ENCODE data around the gene CELA1.

DNA sequence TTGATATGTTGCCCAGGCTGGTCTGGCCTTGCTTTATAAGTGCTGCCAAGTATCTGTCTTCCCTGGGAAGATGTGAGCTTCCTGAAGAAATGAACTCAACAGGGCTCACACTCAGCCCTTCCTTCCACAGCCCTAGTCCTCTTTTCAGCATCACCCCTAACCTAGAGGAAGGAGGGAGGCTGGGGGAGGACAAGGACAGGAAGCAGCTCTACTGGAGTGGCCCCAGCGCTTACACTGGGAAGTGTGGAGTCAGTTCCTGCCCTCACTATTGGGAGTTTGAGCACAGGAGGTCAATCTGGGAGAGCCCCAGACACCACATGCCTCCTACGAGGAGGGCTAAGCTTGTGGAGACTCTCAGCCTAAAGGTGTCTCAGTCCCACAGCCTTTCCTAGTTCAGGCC, 27.9 kb upstream of the CELA1 start:
- TF ChIP-seq, protein P1, sequence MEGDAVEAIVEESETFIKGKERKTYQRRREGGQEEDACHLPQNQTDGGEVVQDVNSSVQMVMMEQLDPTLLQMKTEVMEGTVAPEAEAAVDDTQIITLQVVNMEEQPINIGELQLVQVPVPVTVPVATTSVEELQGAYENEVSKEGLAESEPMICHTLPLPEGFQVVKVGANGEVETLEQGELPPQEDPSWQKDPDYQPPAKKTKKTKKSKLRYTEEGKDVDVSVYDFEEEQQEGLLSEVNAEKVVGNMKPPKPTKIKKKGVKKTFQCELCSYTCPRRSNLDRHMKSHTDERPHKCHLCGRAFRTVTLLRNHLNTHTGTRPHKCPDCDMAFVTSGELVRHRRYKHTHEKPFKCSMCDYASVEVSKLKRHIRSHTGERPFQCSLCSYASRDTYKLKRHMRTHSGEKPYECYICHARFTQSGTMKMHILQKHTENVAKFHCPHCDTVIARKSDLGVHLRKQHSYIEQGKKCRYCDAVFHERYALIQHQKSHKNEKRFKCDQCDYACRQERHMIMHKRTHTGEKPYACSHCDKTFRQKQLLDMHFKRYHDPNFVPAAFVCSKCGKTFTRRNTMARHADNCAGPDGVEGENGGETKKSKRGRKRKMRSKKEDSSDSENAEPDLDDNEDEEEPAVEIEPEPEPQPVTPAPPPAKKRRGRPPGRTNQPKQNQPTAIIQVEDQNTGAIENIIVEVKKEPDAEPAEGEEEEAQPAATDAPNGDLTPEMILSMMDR (IDR thresholded peaks at IDR 0.05), result no peak
- TF ChIP-seq POLR2A (IDR thresholded peaks at IDR 0.05), result no peak

All from uterus (tissue), 2 donors.